Nephron (organoid): ENCODE data around the gene PAQR9.

Experiments used
- H3K27ac Mint-ChIP-seq, 3 experiments: 2 replicates each; pipeline ENCODE4 v1.8.0; 2020; ENCODE audit warnings: mixed read lengths in 3 of 3, mild to moderate bottlenecking in 2 of 3, moderate library complexity in 1 of 3
- H3K27me3 Mint-ChIP-seq: 2 replicates; pipeline ENCODE4 v1.8.0; 2021; ENCODE audit warnings: low read depth, mild to moderate bottlenecking, moderate library complexity, mixed read lengths
- H3K36me3 Mint-ChIP-seq: 2 replicates; pipeline ENCODE4 v1.8.0; 2020; ENCODE audit warnings: low read depth, mixed read lengths
- H3K4me1 Mint-ChIP-seq: 2 replicates; pipeline ENCODE4 v1.8.0; 2020; ENCODE audit warnings: mixed read lengths
- H3K4me3 Mint-ChIP-seq, 3 experiments: 2 replicates each; pipeline ENCODE4 v1.8.0; 2020; ENCODE audit warnings: mild to moderate bottlenecking in 3 of 3, mixed read lengths in 3 of 3, moderate library complexity in 2 of 3
- H3K9me3 Mint-ChIP-seq: 2 replicates; pipeline ENCODE4 v1.8.0; 2020; ENCODE audit warnings: mixed read lengths
- CTCF ChIP-seq, 3 experiments: fragments of 200-600 bp; sonication (generic); IDR thresholded peaks; one replicate each; pipeline ENCODE4 v1.5.0; 2021; ENCODE audit warnings: antibody characterized with exemption in 3 of 3; ENCODE audit not compliant: unreplicated experiment in 3 of 3

PAQR9 gene

GRCh38 chr3:142930463-142930862, 33.0 kb downstream of the PAQR9 start:
- Mint-ChIP-seq H3K27me3 (no peaks in the 10 kb centered on the region), H3K4me3 (no peak overlapping the region), H3K9me3 (no peaks in the 10 kb centered on the region), H3K36me3 (no peaks in the 10 kb centered on the region), H3K4me1 (no peaks in the 10 kb centered on the region), H3K27ac (no peak overlapping the region)
- peak in 1 of 3 experiments; percentile 11 for TF ChIP-seq CTCF (IDR thresholded peaks at IDR 0.05; ENCODE audit: unreplicated experiment in 3 of 3)

- Mint-ChIP-seq H3K9me3 (peaks cover under 1% of the 10 kb centered on the region), H3K27ac (no peak overlapping the region), H3K27me3 (no peaks in the 10 kb centered on the region), H3K4me1 (no peaks in the 10 kb centered on the region), H3K4me3 (no peak overlapping the region), H3K36me3 (no peaks in the 10 kb centered on the region)
- TF ChIP-seq CTCF (IDR thresholded peaks at IDR 0.05; ENCODE audit: unreplicated experiment in 3 of 3), result no peak
These were observed 33.6 kb downstream of the PAQR9 start for GRCh38 chr3:142929890-142930289.

- no peaks in the 10 kb centered on the region for H3K4me1 Mint-ChIP-seq
- H3K9me3 Mint-ChIP-seq, result peaks cover 6% of the 10 kb centered on the region
- TF ChIP-seq CTCF (IDR thresholded peaks at IDR 0.05; ENCODE audit: unreplicated experiment in 3 of 3), result no peak
- no peaks in the 10 kb centered on the region for H3K36me3 Mint-ChIP-seq
- no peak overlapping the region for H3K27ac Mint-ChIP-seq
- no peaks in the 10 kb centered on the region for H3K27me3 Mint-ChIP-seq
- no peak overlapping the region for H3K4me3 Mint-ChIP-seq
These were observed 34.4 kb downstream of the PAQR9 start for GRCh38 chr3:142929109-142929508.

GRCh38 chr3:142926368-142926944, 37.0 kb downstream of the PAQR9 start:
- no peaks in the 10 kb centered on the region for H3K36me3 Mint-ChIP-seq

GRCh38 chr3:142925140-142925539, 38.3 kb downstream of the PAQR9 start:
- H3K4me1 Mint-ChIP-seq, result no peaks in the 10 kb centered on the region
- no peak for TF ChIP-seq CTCF (IDR thresholded peaks at IDR 0.05; ENCODE audit: unreplicated experiment in 3 of 3)
- no peaks in the 10 kb centered on the region for H3K27me3 Mint-ChIP-seq
- no peaks in the 10 kb centered on the region for H3K36me3 Mint-ChIP-seq
- no peak overlapping the region for H3K27ac Mint-ChIP-seq
- no peak overlapping the region for H3K4me3 Mint-ChIP-seq
- H3K9me3 Mint-ChIP-seq, result peaks cover 19% of the 10 kb centered on the region

More at GRCh38 chr3:142926368-142926944, 37.0 kb downstream of the PAQR9 start:
- no peaks in the 10 kb centered on the region for H3K4me1 Mint-ChIP-seq
- H3K4me3 Mint-ChIP-seq, result no peak overlapping the region
- peaks cover 17% of the 10 kb centered on the region for H3K9me3 Mint-ChIP-seq
- no peaks in the 10 kb centered on the region for H3K27me3 Mint-ChIP-seq
- no peak for TF ChIP-seq CTCF (IDR thresholded peaks at IDR 0.05; ENCODE audit: unreplicated experiment in 3 of 3)
- no peak overlapping the region for H3K27ac Mint-ChIP-seq

GRCh38 chr3:142923694-142924093, 39.8 kb downstream of the PAQR9 start:
- H3K36me3 Mint-ChIP-seq, result no peaks in the 10 kb centered on the region
- no peak for TF ChIP-seq CTCF (IDR thresholded peaks at IDR 0.05; ENCODE audit: unreplicated experiment in 3 of 3)
- H3K27me3 Mint-ChIP-seq, result no peaks in the 10 kb centered on the region
- H3K27ac Mint-ChIP-seq, result no peak overlapping the region
- H3K9me3 Mint-ChIP-seq, result peaks cover 26% of the 10 kb centered on the region
- H3K4me1 Mint-ChIP-seq, result no peaks in the 10 kb centered on the region
- no peak overlapping the region for H3K4me3 Mint-ChIP-seq
